Neural cell (in vitro differentiated cells): Measurements from ENCODE around the gene CHPF.

Experiments
- CTCF ChIP-seq: fragments of 450-650 bp; IDR thresholded peaks from 2 replicates; pipeline ENCODE4 v1.5.1; 2014; ENCODE audit warnings: antibody characterized with exemption, mild to moderate bottlenecking, moderate library complexity; ENCODE audit not compliant: poor library complexity, severe bottlenecking
- MXI1 ChIP-seq: fragments of 450-650 bp; conservative IDR thresholded peaks from 2 replicates; pipeline ENCODE4 v1.6.1; 2014; ENCODE audit warnings: antibody characterized with exemption, mild to moderate bottlenecking; ENCODE audit not compliant: poor library complexity, severe bottlenecking

GRCh38 chr2:219593154-219593553 is 49.5 kb upstream of the CHPF start:
- no peak for TF ChIP-seq CTCF
- no peak for TF ChIP-seq MXI1
